Measurements from ENCODE around the gene CSNK2A2. TPM values are rescaled to one million over a fixed set of nuclear protein-coding genes. Genes with fewer than 3 reads are reported as not detected.

Gene CSNK2A2
- total and polyA plus RNA-seq, 10 of the 15 experiments (the other 5 are each of a cell fraction or from before 2014, with no cell fraction given): 17.4 to 79.1 (median 29.4) TPM

DNA sequence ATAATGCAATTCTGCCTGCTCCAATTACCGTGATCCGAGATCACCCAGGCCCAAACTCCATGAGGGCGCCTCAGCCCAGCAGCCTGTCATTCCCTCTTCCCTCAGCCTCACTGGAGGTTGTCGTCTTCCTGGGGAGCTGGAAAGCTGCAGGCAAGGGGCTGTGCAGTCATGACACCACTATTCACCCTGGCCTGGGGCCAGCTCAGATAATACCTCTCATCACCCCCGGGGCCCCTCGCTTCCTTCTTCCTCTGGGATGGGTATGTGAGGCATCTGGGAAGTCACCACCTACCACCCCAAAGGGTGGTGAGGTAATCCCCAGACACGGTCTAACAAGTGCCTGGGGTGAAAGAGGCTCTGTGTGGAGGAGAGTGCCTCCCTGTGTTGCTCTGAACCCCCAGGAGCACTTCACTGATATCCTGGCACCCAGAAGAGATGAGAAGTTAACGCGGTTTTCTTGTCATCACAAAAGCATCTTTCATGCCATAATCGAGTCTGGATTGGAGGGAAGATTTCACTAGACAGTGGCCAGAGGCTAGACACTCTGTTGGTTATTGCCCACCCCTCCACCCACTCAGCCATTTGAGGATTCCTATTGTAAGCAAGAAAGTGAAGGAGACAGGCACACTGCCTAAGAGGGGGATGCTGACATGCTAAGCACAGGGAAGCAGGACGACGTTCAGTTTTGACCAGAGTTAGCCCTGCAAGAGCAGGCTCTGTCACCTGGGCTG is 87.2 kb downstream of the CSNK2A2 start:
- Histone ChIP-seq H2AFZ (ENCODE audit: control insufficient read depth, low read depth, low read length) (no peak overlapping the region), H3K79me2 (ENCODE audit: control insufficient read depth, insufficient read depth, low read length) (no peaks in the 10 kb centered on the region), H3K9ac (ENCODE audit: control insufficient read depth, insufficient read depth, low read length) (no peak overlapping the region), H3K4me3 (no peak overlapping the region), H3K36me3 (ENCODE audit: control insufficient read depth in 2 of 2, insufficient read depth in 2 of 2, low read length in 1 of 2) (peaks cover 7 to 10% of the 10 kb centered on the region in 2 experiments), H3K27me3 (replicated peaks in 1 of 2; ENCODE audit: control insufficient read depth in 2 of 2, insufficient read depth in 2 of 2, low read length in 1 of 2) (no peaks in the 10 kb centered on the region), H4K20me1 (ENCODE audit: control insufficient read depth, insufficient read depth) (no peaks in the 10 kb centered on the region; the same call in 1 of the 2 replicates), H3K27ac (ENCODE audit: control insufficient read depth, insufficient read depth) (no peak overlapping the region), H3K9me3 (replicated peaks; ENCODE audit: control insufficient read depth, insufficient read depth, low read length) (no peaks in the 10 kb centered on the region), H3K4me1 (ENCODE audit: control insufficient read depth, insufficient read depth, low read length) (peaks cover 3% of the 10 kb centered on the region; the same call in 1 of the 2 replicates), H3K4me2 (ENCODE audit: control insufficient read depth, insufficient read depth) (no peak overlapping the region)
- in situ Hi-C loops (cut with MboI): no loop called here
- DNase-seq (ENCODE audit: low read depth, low spot score) (no peak), ATAC-seq (no peak; the same call in 1 of the 3 replicates), FAIRE-seq (no peak)
- ChIA-PET POLR2A (interaction anchor here (1.6 kb wide), 1 partner anchor 18 kb away, joined by 4 read pairs; the partner anchor contains the start of gene CFAP20), CTCF (interaction anchor here (1.0 to 3.5 kb wide), 5 partner anchors 10 to 87 kb away, joined by 4 to 28 read pairs (median 16); partner anchors contain the start of gene CFAP20), RAD21 (ENCODE audit: unreplicated experiment) (interaction anchor here (0.6 to 4.0 kb wide), 5 partner anchors 9 to 86 kb away, joined by 3 to 24 read pairs (median 4); no protein-coding TSS in a partner anchor), SMC1A (ENCODE audit: uncharacterized antibody, unreplicated experiment) (interaction anchor here (2.7 kb wide), 1 partner anchor 11 kb away, joined by 25 read pairs; no protein-coding TSS in a partner anchor)
- BruUV-seq (replicated peaks): no TSS peak
- 60% methylated on average over 12 of the region's 12 CpGs for WGBS (ENCODE audit: insufficient coverage, insufficient replicate concordance, low lambda C conversion rate, missing lambda C conversion rate)
- intact Hi-C loops (cut with micrococcal nuclease; ENCODE audit: unreplicated experiment): no loop called here
- TF ChIP-seq ZNF24 (IDR thresholded peaks at IDR 0.05) (no peak), BMI1 (IDR thresholded peaks at IDR 0.05; ENCODE audit: borderline replicate concordance) (no peak), PAX8 (IDR thresholded peaks at IDR 0.05) (no peak), STAT1 (conservative IDR thresholded peaks at IDR 0.05) (no peak), MEF2A (IDR thresholded peaks at IDR 0.05; ENCODE audit: insufficient read depth, low read depth, low read length) (no peak), IKZF2 (IDR thresholded peaks at IDR 0.05) (no peak), CBFB (IDR thresholded peaks at IDR 0.05; ENCODE audit: low read depth) (no peak), RAD21 (IDR thresholded peaks at IDR 0.05; ENCODE audit: insufficient read depth, low read depth, low read length) (no peak)
- TF ChIP-seq, protein P1, sequence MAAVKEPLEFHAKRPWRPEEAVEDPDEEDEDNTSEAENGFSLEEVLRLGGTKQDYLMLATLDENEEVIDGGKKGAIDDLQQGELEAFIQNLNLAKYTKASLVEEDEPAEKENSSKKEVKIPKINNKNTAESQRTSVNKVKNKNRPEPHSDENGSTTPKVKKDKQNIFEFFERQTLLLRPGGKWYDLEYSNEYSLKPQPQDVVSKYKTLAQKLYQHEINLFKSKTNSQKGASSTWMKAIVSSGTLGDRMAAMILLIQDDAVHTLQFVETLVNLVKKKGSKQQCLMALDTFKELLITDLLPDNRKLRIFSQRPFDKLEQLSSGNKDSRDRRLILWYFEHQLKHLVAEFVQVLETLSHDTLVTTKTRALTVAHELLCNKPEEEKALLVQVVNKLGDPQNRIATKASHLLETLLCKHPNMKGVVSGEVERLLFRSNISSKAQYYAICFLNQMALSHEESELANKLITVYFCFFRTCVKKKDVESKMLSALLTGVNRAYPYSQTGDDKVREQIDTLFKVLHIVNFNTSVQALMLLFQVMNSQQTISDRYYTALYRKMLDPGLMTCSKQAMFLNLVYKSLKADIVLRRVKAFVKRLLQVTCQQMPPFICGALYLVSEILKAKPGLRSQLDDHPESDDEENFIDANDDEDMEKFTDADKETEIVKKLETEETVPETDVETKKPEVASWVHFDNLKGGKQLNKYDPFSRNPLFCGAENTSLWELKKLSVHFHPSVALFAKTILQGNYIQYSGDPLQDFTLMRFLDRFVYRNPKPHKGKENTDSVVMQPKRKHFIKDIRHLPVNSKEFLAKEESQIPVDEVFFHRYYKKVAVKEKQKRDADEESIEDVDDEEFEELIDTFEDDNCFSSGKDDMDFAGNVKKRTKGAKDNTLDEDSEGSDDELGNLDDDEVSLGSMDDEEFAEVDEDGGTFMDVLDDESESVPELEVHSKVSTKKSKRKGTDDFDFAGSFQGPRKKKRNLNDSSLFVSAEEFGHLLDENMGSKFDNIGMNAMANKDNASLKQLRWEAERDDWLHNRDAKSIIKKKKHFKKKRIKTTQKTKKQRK (IDR thresholded peaks at IDR 0.05; ENCODE audit: low read depth, low read length): no peak
- TF ChIP-seq, protein P2, sequence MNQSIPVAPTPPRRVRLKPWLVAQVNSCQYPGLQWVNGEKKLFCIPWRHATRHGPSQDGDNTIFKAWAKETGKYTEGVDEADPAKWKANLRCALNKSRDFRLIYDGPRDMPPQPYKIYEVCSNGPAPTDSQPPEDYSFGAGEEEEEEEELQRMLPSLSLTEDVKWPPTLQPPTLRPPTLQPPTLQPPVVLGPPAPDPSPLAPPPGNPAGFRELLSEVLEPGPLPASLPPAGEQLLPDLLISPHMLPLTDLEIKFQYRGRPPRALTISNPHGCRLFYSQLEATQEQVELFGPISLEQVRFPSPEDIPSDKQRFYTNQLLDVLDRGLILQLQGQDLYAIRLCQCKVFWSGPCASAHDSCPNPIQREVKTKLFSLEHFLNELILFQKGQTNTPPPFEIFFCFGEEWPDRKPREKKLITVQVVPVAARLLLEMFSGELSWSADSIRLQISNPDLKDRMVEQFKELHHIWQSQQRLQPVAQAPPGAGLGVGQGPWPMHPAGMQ (IDR thresholded peaks at IDR 0.05; ENCODE audit: borderline replicate concordance): no peak
- TF ChIP-seq, protein P3, sequence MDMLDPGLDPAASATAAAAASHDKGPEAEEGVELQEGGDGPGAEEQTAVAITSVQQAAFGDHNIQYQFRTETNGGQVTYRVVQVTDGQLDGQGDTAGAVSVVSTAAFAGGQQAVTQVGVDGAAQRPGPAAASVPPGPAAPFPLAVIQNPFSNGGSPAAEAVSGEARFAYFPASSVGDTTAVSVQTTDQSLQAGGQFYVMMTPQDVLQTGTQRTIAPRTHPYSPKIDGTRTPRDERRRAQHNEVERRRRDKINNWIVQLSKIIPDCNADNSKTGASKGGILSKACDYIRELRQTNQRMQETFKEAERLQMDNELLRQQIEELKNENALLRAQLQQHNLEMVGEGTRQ (IDR thresholded peaks at IDR 0.05; ENCODE audit: borderline replicate concordance, low read depth, low read length): no peak

All from GM12878 (cell line).